Stimulated activated CD4-positive, alpha-beta T cell treated with anti-CD3 and anti-CD28 coated beads, TNF-alpha, amount 100 ng/mL, for 48 hours (primary cell): Measurements from ENCODE around the gene ZFYVE28.
"Not testable (repeated sequence)": the region's sequence is repeated elsewhere in the genome, so short reads cannot be mapped to it uniquely, and the experiment has no call there.

Experiments used
- DNase-seq, 3 donors: peaks; one replicate each; pipeline ENCODE4 v3.0.0-alpha.2; 2020; ENCODE audit warnings: low read depth in 3 of 3

Gene ZFYVE28

GRCh38 chr4:2390784-2391421 lies 27.5 kb downstream of the ZFYVE28 start:
- no peak for DNase-seq

DNA sequence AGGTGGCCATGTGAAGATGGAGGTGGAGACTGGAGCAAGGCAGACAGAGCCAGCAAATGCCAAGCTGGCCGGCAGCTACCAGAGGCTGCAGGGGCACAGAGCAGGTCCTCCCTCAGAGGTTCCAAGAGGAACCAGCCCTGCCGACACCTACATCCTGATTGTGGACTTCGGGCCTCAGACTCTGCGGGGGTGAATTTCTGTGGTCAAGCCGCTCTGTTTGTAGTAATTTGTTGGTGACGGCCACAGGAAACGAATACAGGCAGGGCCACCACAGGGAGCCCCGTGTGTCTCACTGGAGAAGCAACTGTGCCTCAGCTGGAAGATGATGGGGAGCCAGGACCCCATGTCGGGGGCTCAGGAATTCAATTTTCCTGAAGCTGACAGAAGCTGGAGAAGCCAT lies 28.3 kb downstream of the ZFYVE28 start:
- DNase-seq = no peak

- no peak for DNase-seq
Measured at GRCh38 chr4:2389691-2390090, 28.8 kb downstream of the ZFYVE28 start.

DNA sequence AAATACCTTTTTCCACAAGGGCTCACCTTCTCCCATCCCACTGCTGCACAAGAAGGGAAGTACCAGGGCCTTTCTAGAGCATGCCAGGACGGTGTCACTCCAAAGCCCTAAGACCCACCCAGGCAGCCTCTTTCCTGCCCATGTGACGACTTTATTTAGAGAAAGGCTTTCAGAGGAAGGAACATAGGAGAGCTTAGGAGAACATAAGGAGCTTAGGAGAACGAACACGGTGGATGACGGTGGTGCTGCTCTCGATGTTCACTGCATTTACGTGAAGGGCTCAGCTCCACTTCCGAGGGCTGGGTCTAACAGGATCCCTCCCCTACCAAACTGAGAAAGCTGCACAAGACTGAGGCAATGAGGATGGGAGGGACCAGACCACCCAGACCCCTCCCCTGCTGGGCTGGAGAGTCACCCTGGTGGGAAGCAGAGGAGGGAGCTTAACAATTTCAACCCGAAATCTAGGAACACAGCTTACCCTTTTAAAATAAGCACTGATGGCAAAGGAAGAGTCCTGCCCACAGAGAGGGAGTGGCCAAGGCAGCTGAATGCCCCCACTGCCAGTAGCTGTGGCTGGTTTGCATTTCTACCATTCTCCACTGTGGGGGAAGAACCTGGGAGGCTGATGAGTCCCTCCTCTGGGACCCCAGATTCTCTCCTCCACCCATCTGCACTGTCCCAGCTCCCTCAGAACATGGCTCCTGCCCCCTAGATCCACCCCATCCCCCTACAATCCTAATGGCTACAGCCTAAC lies 29.8 kb downstream of the ZFYVE28 start:
- DNase-seq = no peak

- DNase-seq = no peak
Measured at GRCh38 chr4:2387829-2388228, 30.6 kb downstream of the ZFYVE28 start.

GRCh38 chr4:2387218-2387617 lies 31.2 kb downstream of the ZFYVE28 start:
- no peak for DNase-seq

GRCh38 chr4:2386717-2387116 lies 31.7 kb downstream of the ZFYVE28 start:
- no peak for DNase-seq

DNA sequence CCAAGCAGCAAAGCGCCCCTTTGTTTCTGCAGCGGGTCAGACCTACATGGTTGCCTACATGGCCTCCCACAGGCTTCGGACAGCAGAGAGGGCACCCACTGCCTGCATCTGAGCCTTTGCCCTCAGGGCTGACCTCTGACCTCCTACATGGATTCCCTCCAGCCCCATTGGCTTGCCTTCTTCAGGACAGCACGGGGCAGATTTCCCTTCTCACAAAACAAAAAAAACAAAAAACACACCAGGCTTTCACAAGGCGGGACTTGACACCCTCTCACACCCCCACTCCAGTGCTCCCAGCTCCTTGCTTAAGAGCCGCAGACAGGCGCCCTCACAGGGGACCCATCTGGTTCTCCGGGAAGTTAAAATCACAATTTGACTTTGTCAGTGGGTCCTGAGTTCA lies 32.9 kb downstream of the ZFYVE28 start:
- no peak for DNase-seq

- no peak for DNase-seq
Measured at GRCh38 chr4:2384245-2384644, 34.2 kb downstream of the ZFYVE28 start.

GRCh38 chr4:2383760-2384159 lies 34.7 kb downstream of the ZFYVE28 start:
- DNase-seq = no peak

DNA sequence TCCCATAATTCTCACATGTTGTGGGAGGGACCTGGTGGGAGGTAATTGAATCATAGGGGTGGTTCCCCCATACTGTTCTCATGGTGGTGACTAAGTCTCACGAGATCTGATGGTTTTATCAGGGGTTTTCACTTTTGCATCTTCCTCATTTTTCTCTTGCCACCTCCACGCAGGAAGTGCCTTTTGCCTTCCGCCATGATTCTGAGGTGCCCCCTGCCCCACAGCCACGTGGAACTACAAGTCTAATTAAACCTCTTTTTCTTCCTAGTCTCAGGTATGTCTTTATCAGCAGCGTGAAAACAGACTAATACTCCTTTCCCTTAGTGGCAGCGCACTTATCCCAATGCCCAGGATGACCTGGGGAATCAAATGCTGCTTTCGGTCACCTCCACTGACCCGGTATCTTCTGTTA lies 35.2 kb downstream of the ZFYVE28 start:
- not testable (repeated sequence) for DNase-seq

DNA sequence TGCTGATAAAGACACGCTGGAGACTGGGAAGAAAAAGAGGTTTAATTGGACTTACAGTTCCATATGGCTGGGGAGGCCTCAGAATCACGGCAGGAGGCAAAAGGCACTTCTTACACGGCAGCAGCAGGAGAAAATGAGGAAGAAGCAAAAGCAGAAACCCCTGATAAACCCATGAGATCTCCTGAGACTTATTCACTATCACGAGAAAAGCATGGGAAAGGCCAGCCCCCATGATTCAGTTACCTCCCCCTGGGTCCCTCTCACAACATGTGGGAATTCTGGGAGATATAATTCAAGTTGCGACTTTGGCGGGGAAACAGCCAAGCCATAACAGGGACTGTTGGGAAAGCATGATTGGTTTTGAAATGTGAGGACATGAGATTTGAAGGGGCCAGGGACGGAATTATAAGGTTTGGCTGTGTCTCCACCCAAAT lies 35.7 kb downstream of the ZFYVE28 start:
- not testable (repeated sequence) for DNase-seq

DNA sequence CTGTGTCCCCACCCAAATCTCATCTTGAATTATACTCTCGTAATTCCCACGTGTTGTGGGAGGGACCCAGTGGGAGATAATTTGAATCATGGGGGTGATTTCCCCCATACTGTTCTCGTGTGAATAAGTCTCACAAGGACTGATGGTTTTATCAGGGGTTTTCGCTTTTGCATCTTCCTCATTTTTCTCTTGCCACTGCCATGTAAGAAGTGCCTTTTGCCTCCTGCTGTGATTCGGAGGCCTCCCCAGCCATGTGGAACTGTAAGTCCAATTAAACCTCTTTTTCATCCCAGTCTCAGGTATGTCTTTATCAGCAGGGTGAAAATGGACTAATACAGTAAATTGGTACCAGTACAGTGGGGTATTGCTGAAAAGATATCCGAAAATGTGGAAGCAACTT lies 37.9 kb downstream of the ZFYVE28 start:
- DNase-seq = not testable (repeated sequence)

DNA sequence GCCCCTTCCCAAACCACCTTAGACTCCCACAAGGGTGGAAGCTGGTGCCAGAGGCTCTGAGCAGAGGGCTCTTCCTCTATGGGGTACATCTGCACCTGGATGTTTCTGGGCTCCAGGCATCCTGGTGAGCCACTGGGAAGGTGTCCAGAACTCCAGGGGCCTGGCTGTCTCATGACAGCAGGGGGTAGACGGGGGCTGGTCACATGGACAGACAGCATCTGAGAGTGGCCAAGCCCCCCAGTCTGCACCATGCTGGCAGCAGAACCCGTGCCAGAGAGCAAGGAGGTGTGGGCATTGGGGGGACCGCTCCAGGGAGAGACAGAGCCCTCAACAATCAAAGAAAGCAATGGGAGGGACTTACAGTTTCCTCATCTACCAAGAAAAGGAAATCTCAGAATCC lies 39.5 kb downstream of the ZFYVE28 start:
- DNase-seq = no peak

DNA sequence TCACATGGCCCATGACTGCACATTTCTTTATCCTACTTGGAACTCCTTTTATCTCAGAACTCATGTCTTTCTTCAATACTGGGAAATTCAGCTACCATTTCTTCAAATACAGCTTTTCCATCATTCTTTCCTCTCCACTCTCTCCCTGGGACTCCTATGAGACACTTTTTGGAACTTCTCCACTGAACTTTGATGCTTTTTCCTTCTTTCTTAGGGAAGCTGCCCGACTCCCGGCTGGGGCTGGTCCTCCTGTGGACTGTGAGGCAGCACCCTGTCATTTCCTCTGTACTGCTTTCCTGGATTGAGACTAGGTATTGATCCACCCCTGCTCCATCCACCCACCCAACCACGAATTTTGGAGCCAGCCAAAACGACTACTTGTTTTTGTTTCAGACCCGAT lies 40.0 kb downstream of the ZFYVE28 start:
- no peak for DNase-seq

DNA sequence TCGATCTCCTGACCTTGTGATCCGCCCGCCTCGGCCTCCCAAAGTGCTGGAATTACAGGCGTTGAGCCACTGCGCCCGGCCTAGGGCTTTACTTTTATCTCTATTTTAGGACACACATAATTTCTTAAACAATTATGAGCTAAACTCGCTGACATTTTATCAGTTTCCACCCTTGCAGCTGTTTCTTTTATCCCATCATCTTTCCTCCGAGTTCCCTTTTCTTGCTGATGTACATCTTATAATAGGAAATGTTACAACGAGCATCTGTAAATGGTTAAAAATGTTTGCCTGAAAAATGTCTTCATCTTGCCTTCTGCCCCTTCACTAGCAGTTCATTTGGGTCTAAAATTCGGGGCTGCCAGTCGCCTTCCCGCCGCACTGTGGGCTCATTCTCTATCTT lies 41.2 kb downstream of the ZFYVE28 start:
- no peak for DNase-seq

DNA sequence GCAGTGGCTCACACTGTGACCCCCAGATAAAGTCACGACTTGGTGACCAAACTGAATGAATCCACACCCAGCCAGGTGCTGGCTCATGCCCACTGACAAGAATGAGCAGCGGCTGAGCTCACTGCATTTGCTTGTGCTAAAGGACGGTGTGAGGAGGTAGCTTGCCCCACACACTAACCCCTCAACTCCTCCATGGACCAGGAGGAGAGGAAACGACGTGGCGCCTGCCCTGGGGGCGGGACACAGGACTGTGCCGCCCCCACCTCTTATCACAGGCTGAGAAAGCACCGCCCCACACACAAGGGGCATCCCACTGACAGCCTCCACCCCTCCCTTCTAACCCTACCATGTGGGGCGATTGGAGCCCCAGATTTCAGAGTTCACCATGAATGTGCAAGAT lies 43.0 kb downstream of the ZFYVE28 start:
- no peak for DNase-seq

DNA sequence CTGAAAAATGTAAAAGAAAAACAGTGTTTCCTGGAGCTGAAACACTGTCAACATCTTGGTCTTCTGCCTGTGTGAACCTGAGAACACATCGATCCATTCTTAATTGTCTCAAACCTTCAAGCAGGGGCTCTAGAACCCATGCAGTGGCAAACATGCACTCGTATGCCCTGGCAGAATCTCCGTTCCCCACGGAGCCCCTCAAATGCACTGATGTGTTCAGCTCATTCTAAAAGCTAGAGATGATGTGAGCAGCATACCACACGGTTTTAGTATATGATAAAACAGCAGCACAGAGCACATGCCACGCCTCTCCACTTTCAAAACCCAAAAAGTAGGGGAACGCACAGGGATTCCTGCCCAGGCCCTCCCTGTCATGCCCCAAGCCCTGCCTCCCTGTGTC lies 44.9 kb downstream of the ZFYVE28 start:
- no peak for DNase-seq

DNA sequence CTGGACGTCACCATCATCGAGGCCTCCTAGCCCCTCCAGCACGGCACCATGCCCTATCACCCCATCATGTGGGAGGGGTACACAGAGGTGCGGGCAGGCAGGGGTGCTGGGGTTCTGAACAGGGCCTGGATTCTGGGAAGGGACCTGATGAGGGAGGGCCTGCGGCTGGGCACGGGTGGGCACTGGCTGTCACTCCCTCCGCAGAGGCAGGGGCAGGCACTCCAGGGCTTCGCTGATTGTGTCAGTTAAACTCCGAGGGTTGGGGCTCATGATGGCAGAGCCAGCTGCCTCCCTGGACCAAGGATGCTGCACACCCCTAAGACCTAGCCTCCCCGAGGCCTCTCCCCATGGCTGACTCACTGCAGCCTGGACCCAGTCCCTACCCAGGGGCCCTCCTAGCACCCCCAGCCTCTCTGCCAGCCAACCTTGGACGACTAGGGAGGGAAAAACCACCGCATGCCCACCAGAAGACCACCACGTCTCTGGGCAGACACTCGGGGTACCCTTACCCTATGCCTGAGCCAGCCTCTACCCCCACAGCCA lies 45.9 kb downstream of the ZFYVE28 start:
- no peak for DNase-seq

DNA sequence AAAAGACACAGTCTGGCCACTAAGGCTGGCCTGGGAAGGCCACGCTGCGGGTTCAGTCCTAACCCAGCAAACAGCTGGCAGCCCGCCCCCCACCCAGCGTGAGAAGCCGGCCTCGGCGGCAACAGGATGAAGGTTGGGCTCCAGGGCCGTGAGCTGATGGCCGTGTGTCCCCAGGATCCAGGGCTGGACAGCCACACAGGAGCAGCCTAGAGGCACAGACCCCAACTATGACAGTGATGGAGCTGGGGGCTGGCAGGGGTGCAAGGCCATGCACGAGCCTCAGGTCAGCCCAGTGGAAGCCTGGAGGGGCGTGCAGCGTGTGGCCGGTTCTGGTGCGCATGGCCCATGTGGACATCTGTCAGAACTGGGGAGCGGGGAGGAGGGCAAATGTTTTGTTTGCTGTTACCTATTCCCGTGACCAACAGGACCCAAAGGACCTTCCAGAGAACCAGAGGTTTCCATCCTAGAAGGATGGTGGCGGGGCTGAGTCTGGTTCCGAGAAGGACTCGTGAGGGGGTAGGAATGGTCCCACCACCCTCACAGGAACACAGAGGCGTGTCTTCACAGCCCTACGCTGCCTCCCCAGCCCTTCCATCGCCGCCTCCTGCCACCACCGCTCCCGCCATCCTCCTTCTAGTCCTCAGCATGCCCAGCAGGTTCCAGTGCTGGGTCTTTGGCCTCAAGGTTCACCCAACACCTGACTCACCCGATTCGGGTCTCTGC lies 46.5 kb downstream of the ZFYVE28 start:
- DNase-seq = no peak

- no peak for DNase-seq
Measured at GRCh38 chr4:2370597-2371320, 47.7 kb downstream of the ZFYVE28 start.
